HG03354 (cell line): ENCODE data around the gene STAT5B.
A peak's percentile ranks its signal among the peaks of the same experiment; 100 is the strongest.

ENCODE experiments used
- ATAC-seq: cut with Tn5 transposase; IDR thresholded peaks from one replicate; pipeline ENCODE4 v1.9.1; 2021; ENCODE audit warnings: mild to moderate bottlenecking; ENCODE audit not compliant: unreplicated experiment, poor library complexity, severe bottlenecking

STAT5B gene

DNA sequence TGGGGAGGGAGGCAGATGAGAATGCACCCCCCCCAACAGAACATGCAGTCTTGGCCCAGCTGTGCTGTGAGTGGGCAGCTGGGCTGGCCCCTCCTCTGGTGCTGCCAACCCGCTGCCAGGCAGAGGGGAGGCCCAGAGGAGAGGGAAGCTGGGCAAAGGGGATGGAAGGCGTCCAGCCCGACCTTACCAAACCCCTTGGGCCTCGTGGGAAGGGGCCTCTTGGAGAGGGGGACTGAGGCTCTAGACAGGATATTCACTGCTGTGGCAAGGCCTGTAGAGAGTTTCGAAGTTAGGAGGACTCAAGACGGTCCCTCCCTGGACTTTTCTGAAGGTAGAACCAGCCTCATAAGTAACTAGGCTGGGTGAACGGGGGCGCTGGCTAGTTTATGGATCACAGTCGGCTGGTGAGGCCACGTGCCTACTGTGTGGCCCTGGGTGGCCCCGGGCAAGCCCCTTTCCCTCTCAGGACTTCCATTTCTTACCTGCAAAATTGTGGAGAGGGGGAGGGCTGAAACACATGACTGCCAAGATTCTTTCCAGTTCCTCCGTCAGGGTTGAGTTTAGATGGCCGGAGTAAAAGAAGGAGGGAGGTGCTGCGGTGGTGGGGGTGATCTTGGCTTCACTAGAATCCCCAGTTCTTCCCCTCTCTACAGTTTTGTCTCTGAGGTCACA, 11.2 kb upstream of the STAT5B start:
- ATAC-seq = peak; percentile 21

DNA sequence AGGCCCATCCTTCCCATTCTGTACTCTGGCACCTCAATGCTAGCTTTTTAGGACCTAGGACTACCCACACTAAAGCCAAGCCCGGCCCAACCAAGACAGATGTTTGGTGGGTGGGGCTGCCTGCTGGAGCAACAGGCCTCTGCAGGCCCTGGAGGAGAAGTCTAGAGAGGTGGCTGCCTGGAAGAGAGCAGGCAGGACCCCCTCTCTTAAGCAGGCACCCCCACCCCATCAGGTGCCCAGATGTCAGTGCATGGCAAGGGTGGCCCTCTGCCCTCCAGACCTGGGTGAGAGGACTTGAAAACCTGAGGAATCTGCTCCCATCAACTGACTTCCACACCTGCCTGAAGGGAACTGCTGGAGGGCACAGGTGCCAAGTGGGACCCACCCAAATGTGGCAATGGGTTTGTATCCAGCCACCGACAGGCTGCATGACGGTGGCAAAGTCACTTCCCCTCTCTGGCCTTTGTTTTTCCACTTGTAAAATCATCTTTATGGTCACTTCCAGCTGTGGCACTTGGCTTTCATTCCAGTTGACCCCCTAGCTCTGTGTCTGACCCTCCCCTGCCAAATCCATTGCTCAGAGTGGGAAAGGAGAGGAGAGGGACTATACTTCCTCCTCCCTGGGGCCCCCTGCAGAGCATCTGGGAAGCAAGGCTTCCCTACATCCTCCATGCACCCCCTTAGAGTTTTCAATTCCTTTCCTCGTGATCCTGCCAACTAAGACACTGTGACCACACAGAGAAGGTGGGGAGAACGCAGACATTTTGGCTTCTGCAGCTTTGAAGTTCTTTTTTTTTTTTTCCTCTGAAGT, 10.4 kb upstream of the STAT5B start:
- ATAC-seq = no peak

DNA sequence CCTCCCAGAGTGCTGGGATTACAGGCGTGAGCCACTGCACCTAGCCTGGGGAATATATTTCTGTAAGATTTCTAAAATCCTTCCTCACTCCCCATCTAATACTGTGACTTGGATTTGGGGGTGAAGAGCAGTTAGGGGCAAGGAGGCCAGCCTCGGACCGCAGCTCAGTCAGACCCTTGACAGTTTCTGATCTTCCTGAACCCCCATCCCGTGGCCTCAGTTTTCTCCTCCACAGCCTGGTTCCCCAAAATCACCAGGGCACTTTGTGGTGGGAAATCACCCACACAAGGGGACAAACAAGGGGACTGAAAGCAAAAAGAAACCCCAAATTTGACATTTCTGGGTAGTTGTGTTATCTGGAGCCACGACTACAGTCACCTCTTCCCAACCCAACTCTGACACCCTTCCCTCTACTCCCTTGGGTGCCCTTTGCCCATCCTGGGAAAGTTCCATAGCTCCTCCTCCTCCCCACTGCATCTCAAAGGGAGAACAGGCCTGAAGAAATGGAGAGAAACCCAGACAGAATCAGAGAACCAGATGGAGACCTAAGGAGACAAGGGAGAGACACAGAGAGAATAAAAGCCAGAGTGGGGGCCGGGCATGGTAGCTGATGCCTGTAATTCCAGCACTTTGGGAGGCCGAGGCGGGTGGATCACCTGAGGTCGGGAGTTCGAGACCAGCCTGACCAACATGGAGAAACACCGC, 9.3 kb upstream of the STAT5B start:
- no peak for ATAC-seq

DNA sequence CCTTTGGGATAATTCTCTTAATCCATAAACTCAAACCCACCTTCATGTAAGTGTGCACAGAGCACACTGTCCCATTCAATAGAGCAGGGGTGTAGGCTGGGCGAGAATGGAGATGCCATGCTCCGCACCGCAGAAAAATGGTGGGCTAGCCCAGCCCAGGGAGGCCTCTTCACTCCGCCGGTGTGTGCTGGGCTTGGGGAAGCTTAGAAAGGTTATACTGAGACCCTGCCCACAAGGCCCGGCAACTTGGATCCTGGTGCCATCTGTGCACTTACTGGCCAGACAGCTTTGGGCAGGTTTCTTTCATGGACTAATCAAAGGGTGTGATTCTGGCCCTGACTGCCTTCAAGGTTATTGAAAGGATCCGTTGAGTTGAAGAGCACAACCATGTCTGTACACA, 8.4 kb upstream of the STAT5B start:
- no peak for ATAC-seq

DNA sequence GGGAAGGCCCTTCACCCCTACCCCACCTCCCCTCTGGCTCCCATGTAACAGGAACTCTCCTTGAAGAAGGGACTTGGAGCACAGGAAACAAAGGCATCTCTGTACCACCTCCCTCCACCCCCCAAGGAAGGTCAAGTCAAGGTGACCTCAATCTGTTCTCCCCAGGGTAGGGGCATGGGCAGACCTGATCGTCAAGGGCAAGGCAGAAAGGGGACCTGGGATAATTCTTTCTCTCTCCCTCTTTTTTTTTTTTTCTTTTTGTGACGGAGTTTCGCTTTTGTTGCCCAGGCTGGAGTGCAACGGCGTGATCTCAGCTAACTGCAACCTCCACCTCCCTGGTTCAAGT, 7.8 kb upstream of the STAT5B start:
- ATAC-seq = no peak

DNA sequence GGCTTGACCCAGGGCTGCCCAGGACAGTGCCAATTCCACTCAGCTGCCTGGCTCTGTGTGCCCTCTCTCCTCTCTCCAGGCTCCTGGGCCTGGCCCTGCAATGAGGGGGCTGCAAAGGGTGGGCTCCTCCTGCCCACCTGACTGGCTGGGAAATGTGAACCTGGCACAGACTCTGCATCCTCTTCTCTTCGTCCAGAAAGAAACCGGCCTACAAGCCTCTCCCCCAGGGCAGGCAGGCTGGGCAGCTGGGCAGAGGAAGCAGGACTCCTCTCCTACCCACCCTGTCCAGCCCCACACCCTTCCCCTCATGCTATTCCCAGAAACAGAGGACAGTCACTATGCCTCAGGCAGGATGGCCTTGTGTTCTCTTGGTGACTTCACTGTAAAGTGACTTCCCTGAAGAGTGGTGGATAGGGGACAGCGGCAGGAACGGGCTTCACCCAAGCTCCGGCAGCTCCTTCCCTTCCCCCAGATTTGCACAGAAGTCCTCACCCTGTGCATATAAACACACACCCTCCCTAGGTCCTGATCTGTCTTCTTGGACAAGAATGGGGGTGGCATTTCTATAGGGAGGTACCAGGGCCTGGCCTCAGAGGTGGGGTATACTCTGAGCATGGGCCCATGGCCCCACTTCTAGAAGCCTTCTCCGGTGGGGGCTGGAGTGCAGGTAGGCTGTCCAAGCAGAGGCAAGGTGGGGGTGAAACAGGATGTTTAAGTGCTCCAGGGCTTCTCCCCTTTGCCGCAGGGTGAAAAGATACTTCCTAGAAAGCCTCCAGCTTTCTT, 7.2 kb upstream of the STAT5B start:
- no peak for ATAC-seq

DNA sequence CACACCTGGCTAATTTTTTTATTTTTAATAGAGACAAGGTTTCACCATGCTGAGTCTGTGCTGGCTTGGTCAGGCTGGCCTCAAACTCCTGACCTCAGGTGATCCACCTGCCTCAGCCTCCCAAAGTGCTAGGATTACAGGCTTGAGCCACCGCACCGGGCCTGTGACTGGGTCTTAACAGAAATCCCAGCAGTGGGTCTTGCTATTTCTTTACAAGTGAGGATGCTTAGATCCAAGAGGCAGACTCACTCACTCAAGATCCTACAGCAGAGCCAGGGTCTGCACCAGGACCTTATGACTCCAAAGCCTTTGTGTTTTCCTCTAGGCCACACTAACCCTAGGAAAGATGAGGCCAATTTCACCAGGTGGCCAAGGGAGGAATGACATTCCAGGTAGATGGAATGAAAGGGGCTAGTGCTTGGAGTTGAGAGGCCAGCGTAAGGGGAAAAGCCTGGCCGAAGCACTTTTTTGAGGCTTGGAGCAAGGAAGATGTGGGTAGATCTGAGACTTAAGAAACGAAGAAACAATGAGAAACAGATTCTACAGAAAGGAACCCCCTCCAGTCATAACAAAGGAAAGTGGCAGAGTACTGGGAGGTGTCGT, 6.4 kb upstream of the STAT5B start:
- no peak for ATAC-seq

DNA sequence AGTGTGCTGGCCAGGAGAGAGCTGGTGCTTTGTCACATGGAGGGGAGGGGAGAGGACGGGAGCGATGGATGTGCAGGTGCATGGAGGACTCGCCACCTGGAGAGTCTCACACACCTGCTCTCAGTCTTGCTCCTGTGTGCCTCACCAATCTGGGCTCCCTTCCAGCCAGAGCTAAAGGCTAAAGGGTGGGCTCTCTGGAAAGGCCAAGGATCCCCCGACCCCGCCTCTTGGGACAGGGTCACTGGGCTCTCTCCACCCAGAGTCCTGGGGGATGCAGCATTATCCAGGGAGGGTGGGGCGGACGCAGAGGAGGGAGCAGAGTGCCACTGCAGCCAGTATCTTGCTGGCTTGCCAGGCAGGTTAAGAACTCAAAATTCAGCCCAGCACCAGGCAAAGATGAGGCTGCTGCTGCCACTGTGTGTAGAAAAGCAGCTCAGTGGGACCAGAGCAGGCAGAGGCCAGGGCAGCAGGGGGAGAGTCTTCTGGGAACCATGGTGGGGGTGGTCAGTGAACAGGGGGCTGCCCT, 5.4 kb upstream of the STAT5B start:
- no peak for ATAC-seq

DNA sequence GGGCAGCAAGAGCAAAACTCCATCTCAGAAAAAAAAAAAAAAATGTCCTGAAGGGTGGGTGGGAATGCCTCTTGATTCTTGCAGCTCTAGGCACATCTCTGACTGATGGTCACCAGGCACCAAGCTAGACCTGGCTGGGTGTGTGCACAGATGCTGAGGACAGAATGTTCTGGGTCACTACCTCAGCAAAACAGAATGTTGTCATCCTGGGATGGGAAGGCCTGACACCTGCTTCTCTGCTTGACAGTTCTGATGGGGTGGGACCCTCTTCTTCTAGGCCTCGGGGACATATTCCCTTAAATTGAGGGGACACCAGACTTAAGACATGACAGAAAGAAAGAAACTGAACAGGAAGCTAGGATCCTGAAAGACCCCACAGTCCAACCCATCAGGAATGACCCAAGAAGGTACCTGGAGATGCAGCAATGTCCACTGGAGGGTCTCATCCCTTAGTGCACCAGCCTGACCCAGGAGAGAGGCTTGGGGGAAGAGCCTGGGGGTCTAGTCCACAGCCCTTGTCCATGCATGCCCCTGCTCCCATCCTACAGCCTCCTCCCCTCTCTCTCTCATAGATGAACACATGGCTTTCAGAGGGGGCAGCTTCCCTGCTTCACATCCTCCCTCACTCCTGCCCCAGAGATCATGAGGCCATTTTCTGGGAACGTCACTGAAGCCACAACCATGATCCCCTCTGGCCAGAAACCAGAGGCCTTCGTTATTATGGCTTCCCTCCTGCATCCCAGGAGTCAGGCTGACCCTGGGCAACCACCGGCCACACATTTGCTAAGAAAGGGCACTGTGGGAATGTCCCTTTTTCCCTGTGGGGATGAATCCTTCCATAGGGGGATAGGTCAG, 3.8 kb upstream of the STAT5B start:
- ATAC-seq = no peak

DNA sequence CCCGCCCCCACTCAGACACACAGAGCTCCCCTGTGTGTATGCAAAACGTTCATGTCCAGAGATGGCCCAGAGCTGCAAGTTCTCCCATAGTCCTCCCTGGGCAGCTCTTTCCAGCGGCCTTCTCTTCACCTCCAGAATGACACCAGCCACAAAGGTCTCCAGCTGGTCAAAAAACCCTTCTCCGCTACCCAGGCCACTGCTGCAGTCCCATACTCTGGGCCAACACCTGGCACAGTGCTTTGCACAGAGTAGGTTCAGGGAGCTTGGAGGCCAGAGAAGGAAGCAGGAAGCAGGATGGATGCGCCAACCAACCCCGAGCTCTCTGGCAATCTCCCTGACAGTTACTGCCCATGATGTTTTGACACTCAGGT, 1.1 kb upstream of the STAT5B start:
- ATAC-seq = no peak

DNA sequence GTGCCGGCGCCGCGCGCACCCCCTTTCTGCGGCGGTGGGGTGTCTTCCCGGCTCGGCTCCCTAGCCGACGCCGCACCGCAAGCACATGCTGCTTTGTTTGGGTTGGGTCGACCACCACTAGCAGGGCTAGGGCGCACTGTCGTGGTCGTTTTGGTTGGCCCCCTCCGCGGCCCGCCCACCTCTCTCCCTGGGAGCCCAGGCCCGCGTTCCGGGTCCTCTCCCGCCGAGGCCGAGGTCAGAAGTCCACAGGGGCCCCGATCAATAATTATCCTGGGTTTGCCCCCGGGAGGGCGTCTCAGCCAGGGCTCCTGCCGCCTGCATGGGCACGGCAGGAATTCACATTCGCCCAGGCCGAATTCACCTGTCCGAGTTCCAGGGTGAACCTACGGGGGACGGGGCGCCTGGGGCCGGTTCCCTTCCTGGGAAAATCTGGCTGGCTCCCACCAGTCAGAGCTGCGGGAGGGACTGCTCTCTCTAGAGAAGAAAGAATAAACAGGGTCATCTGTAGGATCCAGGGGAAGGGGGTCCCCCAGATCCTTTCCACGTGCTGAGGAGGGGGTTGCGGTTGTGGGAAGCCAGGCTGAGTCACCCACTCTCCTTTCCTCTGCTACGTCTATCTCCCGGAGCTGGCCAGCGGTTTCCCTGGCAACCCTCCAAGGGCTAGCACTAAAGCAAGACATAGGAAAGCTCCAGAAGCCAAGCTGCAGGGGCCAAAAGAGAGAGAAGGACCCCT, 584 bp upstream of the STAT5B start:
- ATAC-seq = peak; percentile 12

DNA sequence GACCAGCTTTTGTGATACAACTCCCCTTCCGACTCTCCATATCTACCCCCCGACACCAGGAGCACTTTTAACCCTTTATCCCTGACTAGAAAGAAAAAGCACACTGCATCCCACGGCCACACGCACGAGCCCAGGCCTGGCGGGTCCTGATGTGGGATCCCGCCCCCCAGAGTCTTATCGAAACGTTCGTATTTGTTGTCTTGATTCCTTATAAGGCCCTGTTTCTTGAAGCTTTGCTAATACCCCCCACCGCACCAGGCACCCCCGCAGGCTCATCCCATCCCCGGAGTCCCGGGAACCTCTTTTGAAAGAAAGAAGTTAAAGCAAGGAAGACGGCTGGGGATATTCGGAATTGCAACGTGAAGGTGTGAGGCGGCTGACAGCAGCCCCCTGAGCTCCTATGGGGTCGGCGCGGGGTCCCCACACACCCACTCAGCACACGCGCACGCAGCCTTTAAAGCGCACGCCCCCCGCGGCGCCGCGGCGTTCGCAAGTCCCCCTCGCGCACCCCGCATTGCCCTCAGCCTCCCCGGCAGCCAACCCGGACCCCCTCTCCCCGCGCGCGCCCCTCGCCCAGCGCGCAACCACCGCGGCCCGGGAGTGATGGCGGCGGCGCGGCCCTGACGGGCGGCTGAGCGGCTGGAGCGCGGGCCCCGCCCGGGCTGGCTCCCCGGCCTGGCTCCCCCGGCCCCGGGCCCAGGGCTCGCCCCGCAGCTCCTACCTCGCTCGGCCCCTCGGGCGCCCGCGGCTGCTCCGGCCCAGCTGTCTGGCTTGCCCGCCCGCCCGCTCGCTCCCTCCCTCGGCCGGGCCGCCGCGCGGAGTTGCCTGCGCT, 448 bp downstream of the STAT5B start:
- peak; percentile 23 for ATAC-seq

DNA sequence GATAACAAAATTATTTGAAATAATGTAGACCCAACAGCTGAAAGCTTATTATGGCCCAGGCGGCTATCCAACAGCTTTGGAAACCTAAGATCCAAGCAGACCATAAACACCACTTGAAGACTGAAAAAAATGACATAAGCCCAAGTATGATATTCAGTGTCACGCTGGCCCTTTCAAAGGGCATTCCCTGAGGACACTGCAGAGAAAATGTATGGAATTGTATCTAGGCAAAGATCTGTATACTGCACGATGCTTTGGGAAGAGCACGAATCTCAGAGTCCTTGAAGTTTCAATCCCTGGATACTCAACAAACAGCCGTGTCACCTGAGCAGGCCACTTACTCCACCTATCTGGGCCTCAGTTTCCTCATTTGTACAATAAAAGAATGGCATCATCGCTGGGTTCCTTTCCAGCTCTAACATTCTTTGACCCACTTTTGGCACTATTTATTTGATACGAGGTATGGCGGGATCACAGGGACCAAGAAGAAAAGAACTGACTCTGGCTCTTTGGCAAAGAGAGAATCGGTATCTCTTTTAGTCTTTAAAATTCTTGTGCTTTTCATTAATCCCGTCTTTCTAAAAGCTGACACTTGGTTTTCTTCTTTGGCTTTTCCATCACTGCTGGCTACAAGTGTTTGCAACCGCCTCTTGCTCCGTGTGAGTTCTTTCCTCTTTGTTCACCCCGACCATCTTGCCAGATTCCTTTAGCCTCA, 1.2 kb downstream of the STAT5B start:
- no peak for ATAC-seq

DNA sequence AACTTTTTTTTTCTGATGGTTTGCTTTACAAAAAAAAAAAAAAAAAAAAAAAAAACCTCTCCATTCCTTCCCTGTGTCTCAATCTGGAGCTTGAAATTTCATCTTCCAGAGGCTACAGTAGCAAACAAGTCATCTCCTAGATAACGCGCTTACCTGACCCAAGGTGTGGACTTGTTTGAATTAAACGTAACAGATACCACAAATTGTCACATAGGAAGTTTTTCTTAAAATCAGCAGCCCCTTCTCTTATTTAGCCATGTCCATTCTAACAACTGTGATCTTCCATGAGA, 2.0 kb downstream of the STAT5B start:
- ATAC-seq = no peak

DNA sequence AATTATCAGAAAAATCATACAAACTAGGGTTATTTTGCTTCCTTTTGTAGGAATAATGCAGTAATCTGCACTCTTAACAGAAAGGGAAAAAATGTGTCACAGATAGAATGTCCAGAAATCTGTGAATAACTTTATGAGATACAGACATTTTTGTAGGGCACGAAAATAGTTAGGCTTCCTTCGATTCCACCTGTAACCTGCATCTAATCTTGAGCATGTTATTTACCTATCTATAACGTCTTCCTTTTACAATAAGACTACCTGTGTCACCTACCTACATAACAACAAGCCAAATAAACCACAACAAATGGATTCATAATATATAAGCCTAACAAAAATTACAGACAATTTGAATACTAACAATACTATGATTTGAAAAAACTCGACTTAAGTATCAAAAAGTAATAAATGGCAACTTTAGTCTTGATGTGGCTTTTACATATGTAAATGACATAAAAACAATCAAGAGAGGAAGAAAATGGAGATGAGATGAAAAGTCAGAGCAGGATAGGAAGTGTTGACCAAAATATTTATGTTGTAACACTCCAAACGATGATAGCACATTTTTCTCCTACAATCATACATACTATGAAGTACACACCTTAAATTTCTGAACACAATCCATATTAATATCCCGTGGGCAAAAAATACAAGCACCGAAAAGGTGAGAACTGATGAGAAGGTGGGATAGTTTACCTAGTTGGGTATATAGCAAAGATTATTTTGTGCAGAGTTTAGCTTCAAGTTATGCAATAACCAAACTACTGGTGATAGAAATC, 2.5 kb downstream of the STAT5B start:
- ATAC-seq = no peak
